GM19240 (cell line): ENCODE results near the gene ETHE1.

Experiments
- DNase-seq: peaks from one replicate; pipeline ENCODE4 v3.0.0; 2011; ENCODE audit warnings: low spot score; ENCODE audit not compliant: insufficient read length

Gene ETHE1

DNA sequence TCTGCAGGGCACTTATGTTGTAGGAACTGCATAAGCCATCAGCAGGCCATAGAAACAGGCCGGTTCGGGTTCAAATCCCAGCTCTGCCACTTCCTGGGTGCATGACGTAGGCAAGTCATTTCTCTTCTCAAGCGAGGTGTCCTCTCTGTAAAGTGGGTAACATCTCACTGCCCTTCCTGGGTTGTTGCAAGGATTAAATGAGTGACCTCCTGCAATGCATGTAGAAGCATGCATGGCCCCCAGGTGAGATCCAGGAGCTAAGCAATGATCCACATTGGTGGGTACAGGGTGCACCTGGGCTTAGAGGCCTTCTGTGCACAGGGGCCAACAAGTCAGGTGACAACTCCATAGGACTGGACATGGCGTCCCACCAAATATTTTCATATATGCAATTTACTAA is 36.2 kb downstream of the ETHE1 start:
- DNase-seq: no peak

DNA sequence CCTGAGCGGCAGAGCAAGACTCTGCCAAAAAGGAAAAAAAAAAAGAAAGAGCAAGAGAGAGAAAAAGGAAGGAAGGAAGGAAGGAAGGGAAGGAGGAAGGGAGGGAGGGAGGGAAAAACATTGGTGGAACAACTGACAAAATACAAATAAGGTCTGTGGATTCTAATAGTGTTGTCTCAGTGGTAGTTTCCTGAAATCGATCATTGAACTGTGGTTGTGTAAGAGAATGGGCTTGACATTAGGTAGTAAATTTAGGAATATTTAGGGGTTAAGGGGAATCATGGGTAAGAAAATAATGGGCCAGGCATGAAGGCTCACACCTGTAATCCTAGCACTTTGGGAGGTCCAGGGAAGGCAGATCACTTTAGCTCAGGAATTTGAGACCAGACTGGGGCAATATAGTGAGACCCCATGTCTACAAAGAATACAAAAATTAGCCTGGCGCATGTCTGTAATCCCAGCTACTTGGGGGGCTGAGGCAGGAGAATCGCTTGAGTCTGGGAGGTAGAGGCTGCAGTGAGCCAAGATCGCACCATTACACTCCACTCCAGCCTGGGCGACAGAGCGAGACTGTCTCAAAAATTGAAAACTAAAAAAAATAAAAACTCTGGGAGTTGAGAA is 36.9 kb downstream of the ETHE1 start:
- no peak for DNase-seq

DNA sequence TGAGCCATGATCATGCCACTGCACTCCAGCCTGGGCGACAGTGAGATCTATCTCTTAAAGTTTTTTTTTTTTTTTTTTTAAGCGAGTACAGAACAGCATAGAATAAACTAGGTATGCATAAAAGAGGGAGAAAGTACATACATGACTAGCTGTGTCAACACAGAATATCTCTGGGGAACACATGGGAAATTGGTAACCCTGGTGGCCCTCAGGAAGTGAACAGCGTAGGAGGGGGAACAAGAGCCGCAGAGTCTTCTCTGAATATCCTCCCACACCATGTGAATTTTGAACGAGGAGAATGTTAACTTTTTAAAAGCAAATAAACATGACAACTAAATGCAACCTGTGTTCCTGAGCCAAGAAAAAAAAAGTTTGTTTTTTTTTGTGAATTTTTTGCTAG is 37.7 kb downstream of the ETHE1 start:
- no peak for DNase-seq

GRCh38 chr19:43488179-43488578 is 38.8 kb downstream of the ETHE1 start:
- no peak for DNase-seq

GRCh38 chr19:43486412-43486811 is 40.6 kb downstream of the ETHE1 start:
- no peak for DNase-seq

- DNase-seq: no peak
Measured at GRCh38 chr19:43485951-43486350, 41.0 kb downstream of the ETHE1 start.

DNA sequence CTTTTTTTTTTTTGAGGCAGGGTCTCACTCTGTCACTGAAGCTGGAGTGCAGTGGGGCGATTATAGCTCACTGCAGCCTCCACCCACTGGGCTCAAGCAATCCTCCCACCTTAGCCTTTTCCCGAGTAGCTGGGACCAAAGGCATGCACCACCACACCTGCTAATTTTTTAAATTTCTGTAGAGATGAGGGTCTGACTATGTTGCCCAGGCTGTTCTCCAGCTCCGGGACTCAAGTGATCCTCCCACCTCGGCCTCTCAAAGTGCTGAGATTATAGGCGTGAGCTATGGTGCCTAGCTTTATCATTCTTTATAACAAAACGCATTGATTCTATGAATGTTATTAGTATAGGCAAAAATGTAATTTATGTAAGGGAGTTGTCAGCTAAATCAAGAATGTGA is 43.7 kb downstream of the ETHE1 start:
- DNase-seq: no peak

DNA sequence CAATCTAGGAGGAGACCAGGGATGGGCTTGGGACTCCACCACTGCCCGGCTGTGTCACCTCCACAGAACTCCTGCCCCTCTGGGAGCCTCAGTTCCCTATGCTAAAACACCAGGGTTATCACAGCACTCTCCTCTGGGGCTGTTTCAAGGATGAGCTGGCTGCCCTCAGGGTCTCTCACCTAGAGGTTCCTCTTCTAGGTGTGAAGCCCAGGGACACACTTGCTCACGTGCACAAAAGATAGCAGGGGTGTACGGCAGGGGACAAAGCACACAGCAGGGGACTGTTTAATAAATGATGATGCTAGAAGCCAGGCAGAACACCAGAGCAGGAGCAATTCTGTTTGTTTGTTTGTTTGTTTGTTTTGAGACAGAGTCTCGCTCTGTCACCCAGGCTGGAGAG is 44.8 kb downstream of the ETHE1 start:
- DNase-seq: no peak

DNA sequence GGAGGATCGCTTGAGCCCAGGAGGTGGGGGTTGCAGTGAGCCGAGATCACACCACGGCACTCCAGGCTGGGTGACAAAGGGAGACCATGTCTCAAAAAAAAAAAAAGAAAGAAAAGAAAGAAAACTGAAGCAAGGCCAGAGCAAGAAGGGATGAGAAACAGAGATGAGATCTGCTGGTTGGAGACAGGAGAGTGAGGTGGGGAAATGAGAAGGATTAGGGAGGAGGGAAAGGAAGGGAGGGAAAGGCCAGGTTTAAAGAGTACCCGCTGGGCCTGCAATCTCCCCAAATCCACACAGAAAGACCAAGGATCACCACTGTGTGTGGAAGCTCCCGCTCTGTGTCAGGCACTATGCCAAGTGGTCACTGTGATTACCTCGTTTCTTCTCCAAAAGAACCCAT is 45.3 kb downstream of the ETHE1 start:
- DNase-seq: no peak

- no peak for DNase-seq
Measured at GRCh38 chr19:43480574-43480973, 46.4 kb downstream of the ETHE1 start.

DNA sequence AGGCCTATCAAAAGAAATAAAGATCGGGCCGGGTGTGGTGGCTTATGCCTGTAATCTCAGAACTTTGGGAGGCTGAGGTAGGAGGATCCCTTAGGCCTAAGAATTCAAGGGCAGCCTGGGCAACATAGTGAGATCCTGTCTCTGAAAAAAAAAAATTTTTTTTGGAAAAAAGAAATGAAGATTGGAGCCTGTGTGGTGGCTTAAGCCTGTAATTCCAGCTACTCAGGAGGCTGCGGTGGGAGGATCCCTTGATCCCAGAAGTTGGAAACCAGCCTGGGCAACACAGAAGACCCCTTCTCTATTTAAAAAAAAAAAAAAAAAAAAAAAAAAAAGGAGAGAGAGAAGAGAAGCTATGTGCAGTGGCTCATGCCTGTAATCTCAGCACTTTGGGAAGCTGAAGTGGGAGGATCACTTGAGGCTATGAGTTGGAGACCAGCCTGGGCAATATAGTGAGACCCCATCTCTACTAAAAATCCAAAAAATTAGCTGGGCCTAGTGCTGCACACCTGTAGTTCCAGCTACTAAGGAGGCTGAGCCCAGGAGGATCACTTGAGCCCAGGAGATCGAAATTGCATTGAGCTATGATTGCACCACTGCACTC is 46.9 kb downstream of the ETHE1 start:
- no peak for DNase-seq

GRCh38 chr19:43479226-43479625 is 47.8 kb downstream of the ETHE1 start:
- no peak for DNase-seq

GRCh38 chr19:43478323-43478722 is 48.7 kb downstream of the ETHE1 start:
- DNase-seq: no peak

DNA sequence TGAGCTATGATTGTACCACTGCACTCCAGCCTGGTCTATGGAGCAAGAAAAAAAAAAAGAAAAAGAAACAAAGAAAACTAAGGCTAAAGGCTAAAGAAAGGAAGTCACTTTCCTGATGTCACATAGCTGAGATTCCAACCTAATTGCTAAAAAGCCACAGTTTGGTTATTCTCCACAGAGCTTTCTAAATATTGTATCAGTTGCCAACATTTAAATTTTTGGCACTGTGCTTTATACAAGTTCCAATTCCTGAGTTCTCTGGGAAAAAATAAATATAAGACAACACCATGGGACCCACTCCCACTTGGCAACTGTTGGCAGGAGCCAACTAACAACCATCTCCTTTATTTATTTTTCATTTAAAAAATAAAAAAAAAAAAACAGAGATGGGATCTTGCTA is 50.4 kb downstream of the ETHE1 start:
- DNase-seq: no peak

DNA sequence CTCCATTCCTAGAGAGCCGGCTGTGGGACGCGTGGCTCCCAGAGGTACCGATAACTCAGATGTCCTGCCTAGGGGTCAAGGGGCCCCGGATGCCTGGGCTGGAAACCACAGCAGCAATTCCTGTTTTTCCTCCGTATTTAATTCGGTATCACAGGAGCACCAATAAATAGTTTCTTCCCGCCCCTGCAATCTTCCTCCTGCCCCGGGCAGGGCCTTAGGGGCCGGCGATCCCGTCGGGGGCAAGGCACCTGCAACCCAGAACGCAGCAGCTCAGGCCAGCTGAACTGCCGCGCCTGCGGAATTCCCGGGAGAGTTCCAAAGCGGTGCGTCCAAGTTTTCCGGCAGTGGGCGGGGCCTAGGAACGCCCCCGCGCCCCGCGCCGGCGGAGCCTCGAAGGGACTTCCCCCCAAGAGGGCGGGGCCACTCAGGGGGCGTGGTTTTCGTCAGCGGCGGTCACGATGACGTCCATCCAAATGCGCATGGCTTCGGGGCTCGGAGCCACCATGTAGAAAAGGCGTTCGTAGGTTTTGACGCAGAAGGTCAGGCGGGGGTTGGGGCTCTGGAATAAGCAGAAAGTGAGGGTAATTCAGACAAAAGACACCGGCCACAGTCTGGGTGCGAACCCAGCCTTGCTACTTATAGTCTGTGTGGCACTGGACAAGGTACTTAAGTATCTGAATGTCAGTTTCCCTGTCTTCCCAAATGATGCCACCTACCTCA is 51.9 kb downstream of the ETHE1 start:
- DNase-seq: peak; percentile 60

GRCh38 chr19:43474487-43474886 is 52.5 kb downstream of the ETHE1 start:
- no peak for DNase-seq

GRCh38 chr19:43471091-43471490 is 55.9 kb downstream of the ETHE1 start:
- no peak for DNase-seq

GRCh38 chr19:43470288-43470687 is 56.7 kb downstream of the ETHE1 start:
- no peak for DNase-seq

DNA sequence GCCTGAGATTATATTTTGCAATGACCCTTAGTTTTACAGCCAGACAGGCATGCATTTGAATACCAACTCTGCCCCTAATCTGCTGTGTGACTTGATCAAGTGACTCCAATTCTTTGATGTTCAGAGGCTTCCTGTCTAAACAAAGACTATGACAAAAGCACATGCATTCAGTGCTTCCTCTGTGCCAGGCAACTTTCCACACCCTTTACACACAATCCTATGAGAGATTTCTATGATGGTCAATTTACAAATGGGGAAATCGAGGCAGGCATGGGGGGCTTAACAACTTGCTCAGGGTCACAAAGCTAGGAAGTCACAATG is 57.9 kb downstream of the ETHE1 start:
- no peak for DNase-seq

DNA sequence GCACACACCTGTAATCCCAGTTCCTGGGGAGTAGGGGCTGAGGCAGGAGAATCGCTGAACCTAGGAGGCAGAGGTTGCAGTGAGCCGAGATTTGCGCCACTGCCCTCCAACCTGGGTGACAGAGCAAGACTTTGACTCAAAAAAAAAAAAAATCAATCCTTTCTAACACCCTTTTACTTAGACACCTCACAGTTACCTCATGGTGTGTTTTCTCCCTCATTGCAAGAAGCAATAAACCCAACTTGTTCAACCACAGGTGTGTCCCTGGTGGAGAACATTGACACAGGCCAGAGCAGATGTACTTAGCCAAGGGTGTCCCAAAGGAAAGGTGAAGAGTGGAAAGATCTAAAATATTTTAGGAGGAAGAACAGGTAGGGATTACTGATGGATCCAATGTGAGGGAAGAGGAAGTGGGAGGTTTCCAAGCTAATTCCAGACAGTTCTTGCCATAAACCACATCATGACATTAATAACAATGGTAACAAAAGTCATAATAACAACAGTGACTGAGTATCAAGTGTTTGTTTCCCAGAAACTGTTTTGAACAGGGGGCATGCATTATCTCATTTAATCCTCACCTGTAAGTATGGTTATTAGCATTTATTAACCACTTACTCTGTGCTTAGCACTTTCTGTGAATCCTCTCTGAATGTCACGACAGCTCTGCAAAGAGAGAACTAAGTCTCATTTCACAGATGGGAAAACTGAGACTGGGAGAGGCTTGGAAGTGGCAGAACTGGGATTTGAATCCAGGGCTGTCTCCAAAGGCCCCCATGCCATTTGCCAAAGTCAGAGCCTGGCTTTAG is 58.4 kb downstream of the ETHE1 start:
- no peak for DNase-seq

DNA sequence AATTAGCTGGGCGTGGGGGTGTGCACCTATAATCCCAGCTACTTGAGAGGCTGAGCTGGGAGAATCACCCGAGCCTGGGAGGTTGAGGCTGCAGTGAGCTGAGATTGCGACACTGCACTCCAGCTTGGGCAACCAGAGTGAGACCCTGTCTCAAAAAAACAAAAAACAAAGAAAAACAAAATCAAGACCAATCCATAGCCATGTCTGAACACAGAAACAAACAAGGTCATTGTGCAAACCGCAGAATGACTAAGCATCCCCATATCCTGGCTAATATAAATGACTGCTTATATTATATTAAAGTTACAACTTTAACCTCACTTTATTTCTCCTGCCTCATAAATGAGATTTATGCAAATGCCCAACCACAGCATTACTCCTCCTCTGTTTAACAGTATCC is 59.3 kb downstream of the ETHE1 start:
- DNase-seq: no peak

DNA sequence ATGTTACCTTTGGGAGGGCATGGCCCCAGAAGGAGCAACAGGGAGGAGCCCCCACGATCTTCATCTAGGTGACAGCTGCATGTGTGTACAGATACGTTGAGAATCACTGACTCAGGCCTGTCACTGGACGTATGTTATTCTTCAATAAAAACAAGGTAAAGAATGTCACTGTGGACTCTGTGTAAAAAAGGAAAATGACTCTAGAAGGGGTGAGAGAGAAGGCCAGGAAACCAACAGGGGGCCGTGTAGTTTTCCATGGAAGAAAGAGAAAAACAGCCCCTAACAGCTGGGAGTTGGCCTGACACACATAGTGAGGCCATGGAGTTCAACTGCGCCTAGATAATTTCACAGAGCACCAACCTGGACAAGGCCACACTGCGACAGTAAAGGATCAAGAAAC is 59.7 kb downstream of the ETHE1 start:
- no peak for DNase-seq
